Upper lobe of left lung (tissue), 6 donors: ENCODE measurements around the gene PAK5. TPM values are rescaled to one million over a fixed set of nuclear protein-coding genes. Genes with fewer than 3 reads are reported as not detected.

Experiments
- ATAC-seq, 2 donors: fragments of 200-7000 bp; cut with Tn5 transposase; one replicate each; pipeline ENCODE4 v1.9.1; 2022; ENCODE audit warnings: mild to moderate bottlenecking in 2 of 2, moderate library complexity in 2 of 2; ENCODE audit not compliant: low FRiP score in 2 of 2
- DNase-seq, 2 donors: peaks; one replicate each; pipeline ENCODE4 v3.0.0-alpha.2; 2019 to 2020
- H3K27ac ChIP-seq, 4 donors: fragments of 200-600 bp; sonication (generic); one replicate each; pipeline ENCODE4 v1.5.1; 2016 to 2019
- H3K27me3 ChIP-seq, 4 donors: fragments of 200-600 bp; sonication (generic); one replicate each; pipeline ENCODE4 v1.5.1; 2017 to 2019
- H3K36me3 ChIP-seq, 4 donors: fragments of 200-600 bp; sonication (generic); one replicate each; pipeline ENCODE4 v1.5.1; 2016 to 2019
- H3K4me1 ChIP-seq, 4 donors: fragments of 200-600 bp; sonication (generic); one replicate each; pipeline ENCODE4 v1.5.1; 2018 to 2019
- H3K4me3 ChIP-seq, 4 donors: fragments of 200-600 bp; sonication (generic); one replicate each; pipeline ENCODE4 v1.5.1; 2017 to 2019; ENCODE audit warnings: mild to moderate bottlenecking in 2 of 4, moderate library complexity in 1 of 4
- H3K9me3 ChIP-seq, 4 donors: fragments of 200-600 bp; sonication (generic); one replicate each; pipeline ENCODE4 v1.5.1; 2018 to 2019
- CTCF ChIP-seq, 6 experiments: fragments of 450-650 bp in 4 of 6; fragments of 200-600 bp in 2 of 6; sonication (generic) in 2 of 6; IDR thresholded peaks; one replicate each; pipeline ENCODE4 v1.5.1; 2016 to 2019; ENCODE audit warnings: antibody characterized with exemption in 6 of 6
- EP300 ChIP-seq, 4 donors: sonication (generic); formaldehyde crosslinking; IDR thresholded peaks; one replicate each; pipeline ENCODE4 v1.5.1; 2017; ENCODE audit warnings: antibody characterized with exemption in 4 of 4, control low read depth in 2 of 4
- POLR2A ChIP-seq, 4 donors: fragments of 450-650 bp; IDR thresholded peaks; one replicate each; pipeline ENCODE4 v1.5.1; 2016 to 2017; ENCODE audit warnings: antibody characterized with exemption in 4 of 4, mild to moderate bottlenecking in 2 of 4
- POLR2AphosphoS5 ChIP-seq, 2 donors: sonication (generic); formaldehyde crosslinking; IDR thresholded peaks; one replicate each; pipeline ENCODE4 v1.5.1; 2017; ENCODE audit warnings: antibody characterized with exemption in 2 of 2
- WGBS, 2 donors: methylation state at CpG; one replicate each; pipeline ENCODE4 v1.1.5; 2017 to 2018; 5-methylcytosine and 5-hydroxymethylcytosine counted together
- total RNA-seq, 6 donors: library from RNA; depleted of rRNA in 4 of 6; stranded (reverse); fragments of >200 nt in 4 of 6; gene quantifications; one replicate each; pipeline versions ENCODE4 v1.1.0 to v1.2.1, GENCODE V29; 2016 to 2021
- donor health status: DM: no; HTN: no; CAD: no; lungs with moderate emphysema.
- donor health status: DM: no; HTN: yes; CAD: no; lungs with severe emphysema.

Gene PAK5
- total RNA-seq, 6 donors from 2014 or later: 0.17 to 0.30 (median 0.23) TPM; not detected in 2

GRCh38 chr20:9493803-9494202 lies 345.1 kb downstream of the PAK5 start:
- Histone ChIP-seq H3K27ac (no peak overlapping the region), H3K4me3 (no peak overlapping the region), H3K9me3 (no peaks in the 10 kb centered on the region), H3K36me3 (no peaks in the 10 kb centered on the region), H3K27me3 (no peaks in the 10 kb centered on the region), H3K4me1 (no peaks in the 10 kb centered on the region)
- DNase-seq: no peak
- no peak for ATAC-seq
- TF ChIP-seq POLR2AphosphoS5 (IDR thresholded peaks at IDR 0.05): no peak
- TF ChIP-seq CTCF (IDR thresholded peaks at IDR 0.05): no peak
- no peak for TF ChIP-seq POLR2A (IDR thresholded peaks at IDR 0.05)
- TF ChIP-seq EP300 (IDR thresholded peaks at IDR 0.05): no peak
- 70 to 73% methylated on average over 2 of the region's 2 CpGs for WGBS, 2 donors

DNA sequence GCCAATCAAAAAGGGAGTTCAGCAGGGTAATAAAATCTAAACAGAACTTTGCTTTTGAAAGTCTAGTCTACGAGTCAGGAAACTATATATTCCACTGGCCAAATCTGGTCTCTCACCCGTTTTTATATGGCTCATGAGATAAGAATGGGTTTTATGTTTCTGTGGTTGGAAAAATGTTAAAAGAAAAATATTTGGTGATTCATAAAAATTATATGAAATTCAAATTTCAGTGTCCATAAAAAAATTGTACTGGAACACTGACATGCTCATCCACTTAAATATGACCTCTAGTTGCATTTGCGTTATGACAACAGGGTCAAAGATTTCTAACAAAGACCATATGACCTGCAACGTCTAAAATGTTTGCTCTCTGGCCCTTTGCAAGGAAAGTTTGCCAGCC lies 346.8 kb downstream of the PAK5 start:
- ATAC-seq (no peak), DNase-seq (no peak)
- Histone ChIP-seq H3K4me3 (no peak overlapping the region), H3K36me3 (no peaks in the 10 kb centered on the region), H3K27me3 (no peaks in the 10 kb centered on the region), H3K27ac (no peak overlapping the region), H3K4me1 (no peaks in the 10 kb centered on the region), H3K9me3 (no peaks in the 10 kb centered on the region)
- TF ChIP-seq POLR2A (IDR thresholded peaks at IDR 0.05): no peak
- TF ChIP-seq POLR2AphosphoS5 (IDR thresholded peaks at IDR 0.05): no peak
- TF ChIP-seq CTCF (IDR thresholded peaks at IDR 0.05): no peak
- no peak for TF ChIP-seq EP300 (IDR thresholded peaks at IDR 0.05)
- 74% methylated on average over 4 of the region's 4 CpGs for WGBS, 2 donors

DNA sequence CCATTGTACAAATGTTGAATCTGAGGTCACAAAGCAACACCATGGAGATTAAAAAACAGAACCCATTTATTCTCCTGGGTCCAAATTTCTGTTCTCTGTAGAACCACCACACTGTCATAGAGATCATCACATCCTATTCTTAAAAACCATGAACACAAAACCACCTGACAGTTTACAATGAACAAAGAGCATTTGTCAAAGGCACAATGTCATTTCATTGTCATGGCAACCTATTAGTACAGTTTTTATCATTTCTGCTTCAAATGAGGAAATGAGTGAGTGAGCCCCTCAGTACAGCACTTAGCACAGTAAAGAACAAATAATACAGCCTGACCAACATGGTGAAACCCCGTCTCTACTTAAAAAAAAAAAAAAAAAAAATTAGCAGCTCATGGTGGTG lies 347.6 kb downstream of the PAK5 start:
- TF ChIP-seq CTCF (IDR thresholded peaks at IDR 0.05): no peak
- no peak for TF ChIP-seq POLR2AphosphoS5 (IDR thresholded peaks at IDR 0.05)
- TF ChIP-seq POLR2A (IDR thresholded peaks at IDR 0.05): no peak
- TF ChIP-seq EP300 (IDR thresholded peaks at IDR 0.05): no peak
- ATAC-seq (no peak), DNase-seq (no peak)
- H3K27me3 ChIP-seq: no peaks in the 10 kb centered on the region
- H3K4me3 ChIP-seq: no peak overlapping the region
- no peaks in the 10 kb centered on the region for H3K9me3 ChIP-seq
- no peaks in the 10 kb centered on the region for H3K36me3 ChIP-seq
- 56 to 79% methylated on average over 1 of the region's 1 CpG for WGBS, 2 donors
- H3K4me1 ChIP-seq: no peaks in the 10 kb centered on the region
- no peak overlapping the region for H3K27ac ChIP-seq

- no peak for ATAC-seq
- WGBS, 2 donors: 84 to 94% methylated on average over 3 of the region's 3 CpGs
- no peaks in the 10 kb centered on the region for H3K27me3 ChIP-seq
- H3K27ac ChIP-seq: no peak overlapping the region
- H3K4me3 ChIP-seq: no peak overlapping the region
- DNase-seq: no peak
- no peaks in the 10 kb centered on the region for H3K36me3 ChIP-seq
- H3K9me3 ChIP-seq: no peaks in the 10 kb centered on the region
- TF ChIP-seq POLR2AphosphoS5 (IDR thresholded peaks at IDR 0.05): no peak
- TF ChIP-seq POLR2A (IDR thresholded peaks at IDR 0.05): no peak
- TF ChIP-seq CTCF (IDR thresholded peaks at IDR 0.05): no peak
- H3K4me1 ChIP-seq: no peaks in the 10 kb centered on the region
Observed at GRCh38 chr20:9490631-9491030, 348.2 kb downstream of the PAK5 start.

DNA sequence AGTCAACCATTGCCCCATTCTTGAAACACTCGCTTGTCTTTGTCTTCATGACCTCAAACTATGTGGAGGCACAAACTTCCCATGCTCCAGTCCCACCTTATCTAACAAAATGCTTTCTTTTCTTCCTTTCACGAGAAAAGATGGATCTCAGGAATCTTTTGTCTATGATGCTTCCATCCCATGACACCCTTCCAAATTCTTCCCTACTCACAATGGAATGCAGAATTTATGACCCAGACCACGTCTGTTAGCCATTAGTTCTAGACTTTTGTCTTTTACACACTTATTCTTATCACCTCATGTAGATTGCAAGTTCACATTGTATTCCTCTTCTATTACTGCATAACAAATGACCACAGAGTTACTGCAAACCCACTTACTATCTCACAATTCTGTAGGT lies 348.7 kb downstream of the PAK5 start:
- H3K36me3 ChIP-seq: no peaks in the 10 kb centered on the region
- no peaks in the 10 kb centered on the region for H3K27me3 ChIP-seq
- no peak overlapping the region for H3K4me3 ChIP-seq
- ATAC-seq: no peak
- H3K27ac ChIP-seq: no peak overlapping the region
- DNase-seq: no peak
- no peaks in the 10 kb centered on the region for H3K4me1 ChIP-seq
- TF ChIP-seq POLR2AphosphoS5 (IDR thresholded peaks at IDR 0.05): no peak
- no peak for TF ChIP-seq CTCF (IDR thresholded peaks at IDR 0.05)
- no peak for TF ChIP-seq EP300 (IDR thresholded peaks at IDR 0.05)
- 85 to 92% methylated on average over 3 of the region's 3 CpGs for WGBS, 2 donors
- H3K9me3 ChIP-seq: no peaks in the 10 kb centered on the region
